GM23338 (cell line): Measurements from ENCODE around the gene EDEM2. TPM values are rescaled to one million over a fixed set of nuclear protein-coding genes. Genes with fewer than 3 reads are reported as not detected.

Experiments used
- ATAC-seq: fragments of 200-7000 bp; cut with Tn5 transposase; 3 replicates; pipeline ENCODE4 v1.9.1; 2020
- DNase-seq: peaks from one replicate; pipeline ENCODE4 v3.0.0-alpha.2; 2015; ENCODE audit warnings: low spot score
- H2AFZ ChIP-seq: fragments of 200-600 bp; sonication (generic); 2 replicates; pipeline ENCODE4 v1.8.0; 2016; ENCODE audit warnings: antibody characterized with exemption, mild to moderate bottlenecking, moderate library complexity
- H3F3A ChIP-seq: fragments of 200-600 bp; sonication (generic); replicated peaks from 2 replicates; pipeline ENCODE4 v1.8.0; 2017; ENCODE audit warnings: antibody characterized with exemption, mixed run types, low read depth
- H3K27ac ChIP-seq: fragments of 200-600 bp; sonication (generic); 2 replicates; pipeline ENCODE4 v1.6.1; 2016; ENCODE audit warnings: low read depth
- H3K27me3 ChIP-seq: fragments of 200-600 bp; sonication (generic); 2 replicates; pipeline ENCODE4 v1.8.0; 2016; ENCODE audit warnings: mild to moderate bottlenecking, mixed run types, moderate library complexity; ENCODE audit not compliant: insufficient read depth
- H3K36me3 ChIP-seq: fragments of 200-600 bp; sonication (generic); 2 replicates; pipeline ENCODE4 v1.8.0; 2016; ENCODE audit warnings: mild to moderate bottlenecking; ENCODE audit not compliant: insufficient read depth
- H3K4me1 ChIP-seq: fragments of 200-600 bp; sonication (generic); 2 replicates; pipeline ENCODE4 v1.8.0; 2016; ENCODE audit warnings: mild to moderate bottlenecking, moderate library complexity; ENCODE audit not compliant: insufficient read depth
- H3K4me2 ChIP-seq: fragments of 200-600 bp; sonication (generic); 2 replicates; pipeline ENCODE4 v1.7.1; 2017; ENCODE audit warnings: mixed run types
- H3K4me3 ChIP-seq: fragments of 200-600 bp; sonication (generic); 2 replicates; pipeline ENCODE4 v1.6.1; 2016; ENCODE audit warnings: mixed run types
- H3K79me2 ChIP-seq: fragments of 200-600 bp; sonication (generic); replicated peaks from 2 replicates; pipeline ENCODE4 v1.8.0; 2017; ENCODE audit warnings: mild to moderate bottlenecking; ENCODE audit not compliant: insufficient read depth
- H3K9me2 ChIP-seq: fragments of 200-600 bp; sonication (generic); 2 replicates; pipeline ENCODE4 v1.8.0; 2017; ENCODE audit not compliant: insufficient read depth
- H4K20me1 ChIP-seq: fragments of 200-600 bp; sonication (generic); replicated peaks from 2 replicates; pipeline ENCODE4 v1.8.0; 2017; ENCODE audit warnings: mild to moderate bottlenecking; ENCODE audit not compliant: insufficient read depth
- H3K27ac Mint-ChIP-seq: 2 replicates; pipeline ENCODE4 v1.8.0; 2020; ENCODE audit warnings: inconsistent platforms, mild to moderate bottlenecking, moderate library complexity, mixed read lengths
- H3K27me3 Mint-ChIP-seq: 3 replicates; pipeline ENCODE4 v1.8.0; 2022; ENCODE audit warnings: low read depth, mild to moderate bottlenecking, moderate library complexity, mixed read lengths, inconsistent platforms; ENCODE audit not compliant: insufficient read depth, poor library complexity
- H3K36me3 Mint-ChIP-seq: 3 replicates; pipeline ENCODE4 v1.8.0; 2021; ENCODE audit warnings: low read depth, mild to moderate bottlenecking, inconsistent platforms, moderate library complexity, mixed read lengths
- H3K4me1 Mint-ChIP-seq: 3 replicates; pipeline ENCODE4 v1.8.0; 2020; ENCODE audit warnings: mild to moderate bottlenecking, inconsistent platforms, mixed read lengths
- H3K4me3 Mint-ChIP-seq: 3 replicates; pipeline ENCODE4 v1.8.0; 2021; ENCODE audit warnings: moderate library complexity, mild to moderate bottlenecking, inconsistent platforms, mixed read lengths
- H3K9me3 Mint-ChIP-seq: 3 replicates; pipeline ENCODE4 v1.8.0; 2020; ENCODE audit warnings: moderate library complexity, mild to moderate bottlenecking, inconsistent platforms, mixed read lengths
- CREB1 ChIP-seq: fragments of 250-450 bp; sonication (Bioruptor Pico); IDR thresholded peaks from 2 replicates; pipeline ENCODE4 v1.5.0; 2020; ENCODE audit warnings: low read depth, mild to moderate bottlenecking, moderate library complexity
- CTCF ChIP-seq, 2 experiments: fragments of 200-600 bp in 1 of 2; sonication (generic) in 1 of 2; conservative IDR thresholded peaks; 2 replicates each; pipeline versions ENCODE4 v1.5.1 to v1.6.1; 2016 to 2017; ENCODE audit warnings: antibody characterized with exemption in 2 of 2, low read depth in 2 of 2, mild to moderate bottlenecking in 2 of 2, moderate library complexity in 1 of 2
- ETS1 ChIP-seq: IDR thresholded peaks from 2 replicates; pipeline ENCODE4 v1.6.1; 2016; ENCODE audit warnings: antibody characterized with exemption
- EZH2 ChIP-seq: fragments of 200-600 bp; sonication (generic); IDR thresholded peaks from one replicate; pipeline ENCODE4 v1.8.0; 2017; ENCODE audit warnings: antibody characterized with exemption, mild to moderate bottlenecking, low read depth; ENCODE audit not compliant: unreplicated experiment
- EZH2phosphoT487 ChIP-seq: fragments of 200-600 bp; sonication (generic); IDR thresholded peaks from one replicate; pipeline ENCODE4 v1.8.1; 2018; ENCODE audit warnings: antibody characterized with exemption; ENCODE audit not compliant: unreplicated experiment
- JUNB ChIP-seq: IDR thresholded peaks from one replicate; pipeline ENCODE4 v1.6.1; 2016; ENCODE audit warnings: antibody characterized with exemption; ENCODE audit not compliant: unreplicated experiment
- REST ChIP-seq: IDR thresholded peaks from one replicate; pipeline ENCODE4 v1.6.1; 2018; ENCODE audit warnings: antibody characterized with exemption; ENCODE audit not compliant: unreplicated experiment
- ZNF462 ChIP-seq: fragments of 250-450 bp; sonication (Bioruptor Pico); IDR thresholded peaks from 2 replicates; pipeline ENCODE4 v1.5.0; 2020; ENCODE audit warnings: mild to moderate bottlenecking, moderate library complexity
- polyA plus RNA-seq: library from polyadenylated mRNA; unstranded; fragments of >200 nt; fragmentation: Nextera tagmentation; extraction: Ambion mirVana; gene quantifications from 2 replicates; pipeline ENCODE4 v1.2.1, GENCODE V29; 2016
- total RNA-seq: library from RNA; depleted of rRNA; stranded (reverse); fragments of >200 nt; shearing (Covaris generic); gene quantifications from 2 replicates; pipeline ENCODE4 v1.2.3, GENCODE V29; 2014

Gene EDEM2
- total and polyA plus RNA-seq, 2 experiments from 2014 or later = 13.9 to 25.3 TPM

- Mint-ChIP-seq H3K4me1 (peaks cover 23% of the 10 kb centered on the region), H3K9me3 (no peaks in the 10 kb centered on the region), H3K27me3 (peaks cover 4% of the 10 kb centered on the region), H3K36me3 (peaks cover 15% of the 10 kb centered on the region; the same call in 2 of the 3 replicates), H3K27ac (no peak overlapping the region), H3K4me3 (no peak overlapping the region)
- Histone ChIP-seq H3K9me2 (no peaks in the 10 kb centered on the region), H3K4me2 (no peak overlapping the region), H2AFZ (no peak overlapping the region), H3K27ac (no peak overlapping the region), H3K36me3 (no peaks in the 10 kb centered on the region), H3K4me1 (peaks cover 23% of the 10 kb centered on the region), H3K27me3 (no peaks in the 10 kb centered on the region), H3K4me3 (no peak overlapping the region), H3K79me2 (peaks cover 83% of the 10 kb centered on the region), H3F3A (no peaks in the 10 kb centered on the region), H4K20me1 (peaks cover 24% of the 10 kb centered on the region; the same call in 1 of the 2 replicates)
- DNase-seq (no peak), ATAC-seq (no peak)
- TF ChIP-seq EZH2 (no peak), ZNF462 (CRISPR knock-in tag) (no peak), EZH2phosphoT487 (no peak), REST (no peak), ETS1 (no peak), CREB1 (CRISPR knock-in tag) (no peak), CTCF (conservative IDR thresholded peaks at IDR 0.05; ENCODE audit: low read depth in 2 of 2) (no peak), JUNB (no peak)
These were observed 58.6 kb downstream of the EDEM2 start for GRCh38 chr20:35088231-35089145.
